ENCODE results near the gene NTM. TPM values are rescaled to one million over a fixed set of nuclear protein-coding genes. Genes with fewer than 3 reads are reported as not detected.

NTM gene
- total RNA-seq, 1 experiment from 2014 or later, result 0.73 TPM

DNA sequence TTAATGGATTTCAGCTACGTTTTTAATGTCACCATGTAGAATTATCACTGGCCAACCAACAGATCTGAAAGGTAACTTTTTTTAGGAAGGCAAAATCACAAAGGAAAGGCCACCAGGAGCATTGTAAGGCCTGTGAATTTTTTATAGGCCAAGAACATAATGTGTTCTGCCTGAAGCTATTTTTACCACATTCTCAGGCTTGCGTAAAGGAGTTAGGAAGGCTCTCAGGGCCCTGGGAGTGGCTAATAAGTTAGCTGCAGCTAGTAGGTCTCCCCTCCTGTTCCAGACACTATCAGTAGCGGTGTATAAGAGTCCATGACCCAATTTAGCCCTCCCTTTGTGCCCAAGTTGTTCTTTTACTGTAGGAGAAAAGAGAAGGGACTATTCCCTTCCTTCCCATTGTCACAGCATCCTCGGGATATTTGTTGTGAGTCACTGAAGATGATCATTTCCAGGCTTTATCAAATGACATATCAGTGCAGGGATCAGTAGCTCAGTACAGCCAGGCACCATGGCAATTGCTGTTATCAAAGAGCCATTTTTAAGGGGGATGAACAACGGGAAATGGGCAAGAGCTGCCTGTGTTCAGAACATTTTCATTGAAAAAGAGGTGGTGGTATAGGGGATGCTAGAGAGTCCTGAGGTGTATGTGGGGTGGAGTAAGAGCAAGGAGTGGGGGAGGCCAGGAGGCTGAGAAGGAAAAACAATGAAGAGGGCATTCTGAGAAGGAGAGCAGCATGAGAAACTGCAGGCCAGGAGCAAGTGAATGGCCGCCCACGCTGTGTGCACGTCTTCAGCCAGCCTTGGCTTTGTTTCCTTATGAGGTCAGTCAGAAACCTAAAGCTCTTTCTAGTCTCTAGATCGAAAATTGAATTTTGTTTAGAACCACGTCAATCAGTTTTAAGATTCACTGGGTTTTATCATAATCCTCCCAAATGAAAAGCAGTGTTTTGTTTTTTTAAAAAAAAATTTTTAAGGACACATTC is 940.3 kb downstream of the NTM start:
- no peaks in the 10 kb centered on the region for H3K36me3 Mint-ChIP-seq (ENCODE audit: insufficient read depth, unreplicated experiment)
- no peak for TF ChIP-seq CTCF (IDR thresholded peaks at IDR 0.05; ENCODE audit: insufficient read depth in 1 of 2, low read depth in 1 of 2, low read length in 1 of 2, severe bottlenecking in 1 of 2, unreplicated experiment in 1 of 2)
- Histone ChIP-seq H3K9me3 (no peaks in the 10 kb centered on the region), H3K27me3 (replicated peaks; ENCODE audit: control insufficient read depth, insufficient read depth, low read length) (no peaks in the 10 kb centered on the region), H3K4me3 (ENCODE audit: low read depth, low read length) (no peak overlapping the region), H3K4me1 (no peaks in the 10 kb centered on the region), H3K36me3 (ENCODE audit: control insufficient read depth, insufficient read depth, low read length) (no peaks in the 10 kb centered on the region)
- CTCF ChIA-PET, result interaction anchor here (0.7 to 2.0 kb wide), 2 partner anchors 10 to 571 kb away, joined by 3 to 5 read pairs; no protein-coding TSS in a partner anchor
- BruUV-seq (replicated peaks), result no TSS peak
- no peak for DNase-seq
- H3K9me3 Mint-ChIP-seq (ENCODE audit: unreplicated experiment), result no peaks in the 10 kb centered on the region
- intact Hi-C loops (cut with micrococcal nuclease; ENCODE audit: unreplicated experiment), result no loop called here
- H3K27ac Mint-ChIP-seq (ENCODE audit: unreplicated experiment), result no peak overlapping the region
- no peaks in the 10 kb centered on the region for H3K4me1 Mint-ChIP-seq (ENCODE audit: low read depth, unreplicated experiment)
- H3K27me3 Mint-ChIP-seq (ENCODE audit: insufficient read depth, unreplicated experiment), result peaks cover 15% of the 10 kb centered on the region
- POLR2A ChIA-PET, result no interaction called here
- no peak overlapping the region for H3K4me3 Mint-ChIP-seq (ENCODE audit: unreplicated experiment)

DNA sequence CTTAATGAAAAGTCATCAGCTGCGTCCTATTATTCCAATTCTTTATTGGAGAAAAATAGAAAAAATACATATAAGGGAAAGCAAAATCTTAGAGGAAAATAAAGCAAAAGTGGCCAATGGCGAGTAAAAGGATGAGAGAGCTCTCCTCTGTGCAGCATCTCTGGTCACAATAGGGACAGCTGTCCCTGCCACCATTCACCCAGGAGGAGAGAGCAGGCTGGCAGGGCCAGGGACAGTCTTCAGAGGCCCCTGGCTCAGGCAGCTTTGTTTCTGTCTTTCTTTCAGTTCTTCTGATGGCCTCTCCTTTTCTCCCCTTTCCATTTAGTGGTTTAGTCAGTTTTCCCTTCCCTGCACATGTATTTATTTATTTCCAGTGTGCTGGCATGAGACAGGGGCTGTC is 941.3 kb downstream of the NTM start:
- Mint-ChIP-seq H3K4me3 (ENCODE audit: unreplicated experiment) (no peak overlapping the region), H3K4me1 (ENCODE audit: low read depth, unreplicated experiment) (no peaks in the 10 kb centered on the region), H3K27me3 (ENCODE audit: insufficient read depth, unreplicated experiment) (peaks cover 19% of the 10 kb centered on the region), H3K36me3 (ENCODE audit: insufficient read depth, unreplicated experiment) (no peaks in the 10 kb centered on the region), H3K9me3 (ENCODE audit: unreplicated experiment) (no peaks in the 10 kb centered on the region), H3K27ac (ENCODE audit: unreplicated experiment) (no peak overlapping the region)
- H3K9me3 ChIP-seq, result no peaks in the 10 kb centered on the region
- no peaks in the 10 kb centered on the region for H3K4me1 ChIP-seq
- POLR2A ChIA-PET, result no interaction called here
- H3K4me3 ChIP-seq (ENCODE audit: low read depth, low read length), result no peak overlapping the region
- intact Hi-C loops (cut with micrococcal nuclease; ENCODE audit: unreplicated experiment), result no loop called here
- CTCF ChIA-PET, result interaction anchor here (1.8 to 2.0 kb wide), 2 partner anchors 11 to 31 kb away, joined by 4 to 5 read pairs; no protein-coding TSS in a partner anchor
- no peaks in the 10 kb centered on the region for H3K36me3 ChIP-seq (ENCODE audit: control insufficient read depth, insufficient read depth, low read length)
- no peak for DNase-seq
- no TSS peak for BruUV-seq (replicated peaks)
- no peaks in the 10 kb centered on the region for H3K27me3 ChIP-seq (replicated peaks; ENCODE audit: control insufficient read depth, insufficient read depth, low read length)
- no peak for TF ChIP-seq CTCF (IDR thresholded peaks at IDR 0.05; ENCODE audit: insufficient read depth in 1 of 2, low read depth in 1 of 2, low read length in 1 of 2, severe bottlenecking in 1 of 2, unreplicated experiment in 1 of 2)

DNA sequence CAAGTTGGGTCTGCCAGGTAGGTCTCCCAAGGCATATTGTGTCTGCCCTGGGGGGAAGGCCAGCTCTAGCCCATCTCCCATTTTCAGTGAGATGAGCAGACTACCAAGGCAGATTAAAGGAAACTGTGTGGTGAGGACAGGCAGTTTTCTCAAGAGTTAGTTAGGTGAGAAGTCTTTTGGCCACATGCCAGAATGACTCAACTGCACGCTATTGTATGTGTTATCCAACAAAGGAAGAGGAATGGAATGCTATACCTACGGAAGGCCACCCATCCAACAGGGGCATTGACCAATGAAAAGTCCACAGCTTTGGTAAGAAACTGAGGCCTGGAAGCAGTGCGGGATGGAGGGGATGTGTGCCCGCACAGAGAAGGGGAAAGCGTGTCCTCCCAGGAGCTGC is 941.7 kb downstream of the NTM start:
- Mint-ChIP-seq H3K4me1 (ENCODE audit: low read depth, unreplicated experiment) (no peaks in the 10 kb centered on the region), H3K9me3 (ENCODE audit: unreplicated experiment) (no peaks in the 10 kb centered on the region), H3K4me3 (ENCODE audit: unreplicated experiment) (no peak overlapping the region), H3K27ac (ENCODE audit: unreplicated experiment) (no peak overlapping the region), H3K27me3 (ENCODE audit: insufficient read depth, unreplicated experiment) (peaks cover 19% of the 10 kb centered on the region), H3K36me3 (ENCODE audit: insufficient read depth, unreplicated experiment) (no peaks in the 10 kb centered on the region)
- no peak for TF ChIP-seq CTCF (IDR thresholded peaks at IDR 0.05; ENCODE audit: insufficient read depth in 1 of 2, low read depth in 1 of 2, low read length in 1 of 2, severe bottlenecking in 1 of 2, unreplicated experiment in 1 of 2)
- no peaks in the 10 kb centered on the region for H3K36me3 ChIP-seq (ENCODE audit: control insufficient read depth, insufficient read depth, low read length)
- intact Hi-C loops (cut with micrococcal nuclease; ENCODE audit: unreplicated experiment), result no loop called here
- no peak for DNase-seq
- BruUV-seq (replicated peaks), result no TSS peak
- H3K27me3 ChIP-seq (replicated peaks; ENCODE audit: control insufficient read depth, insufficient read depth, low read length), result no peaks in the 10 kb centered on the region
- POLR2A ChIA-PET, result no interaction called here
- CTCF ChIA-PET, result interaction anchor here (0.8 to 1.8 kb wide), 2 partner anchors 12 to 31 kb away, joined by 3 to 4 read pairs; no protein-coding TSS in a partner anchor
- H3K9me3 ChIP-seq, result no peaks in the 10 kb centered on the region
- no peaks in the 10 kb centered on the region for H3K4me1 ChIP-seq
- no peak overlapping the region for H3K4me3 ChIP-seq (ENCODE audit: low read depth, low read length)

All from Caco-2 (cell line).